ENCODE data around the gene DCAF15. TPM values are rescaled to one million over a fixed set of nuclear protein-coding genes. Genes with fewer than 3 reads are reported as not detected.

DCAF15 gene
- total RNA-seq, 5 donors from 2014 or later (not counting 1 experiment from before 2014, with no cell fraction given), result 67.3 to 118 (median 110) TPM

DNA sequence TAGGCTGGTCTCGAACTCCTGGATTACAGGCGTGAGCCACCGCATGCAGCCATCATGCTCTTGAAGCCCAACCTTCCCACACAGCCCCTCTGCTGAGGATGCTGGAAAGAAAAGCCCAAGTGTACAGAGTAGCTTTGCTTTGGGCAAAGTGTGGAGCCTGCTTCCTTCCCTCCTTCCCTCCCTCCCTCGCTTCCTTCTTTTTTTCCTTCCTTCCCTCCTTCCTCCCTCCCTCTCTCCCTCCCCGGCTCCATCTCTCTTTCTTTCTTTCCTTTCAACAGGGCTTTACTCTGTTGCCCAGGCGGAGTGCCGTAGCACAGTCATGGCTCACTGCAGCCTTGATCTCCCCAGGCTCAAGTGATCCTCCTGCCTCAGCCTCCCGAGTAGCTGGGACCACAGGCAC lies 43.6 kb upstream of the DCAF15 start:
- H3K4me3 Mint-ChIP-seq, result no peak overlapping the region

DNA sequence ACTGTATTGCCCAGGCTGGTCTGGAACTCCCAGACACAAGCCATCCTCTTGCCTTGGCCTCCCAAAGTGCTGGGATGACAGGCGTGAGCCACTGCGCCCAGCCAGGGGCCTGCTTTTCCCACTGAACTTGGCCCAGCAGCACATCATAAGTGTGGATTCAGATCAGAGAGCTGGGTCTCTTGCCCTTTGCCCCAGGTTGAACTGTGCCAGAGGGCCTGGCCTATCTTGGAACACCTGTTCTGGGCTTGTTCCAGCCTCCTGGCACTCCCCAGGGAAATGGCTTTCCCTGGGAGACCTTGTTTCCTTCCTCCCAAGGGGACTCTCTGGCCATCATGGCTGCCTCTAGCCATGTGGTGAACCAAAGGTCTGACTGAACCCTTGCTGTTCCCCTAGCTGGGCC lies 42.9 kb upstream of the DCAF15 start:
- no peaks in the 10 kb centered on the region for H3K9me3 Mint-ChIP-seq
- Histone ChIP-seq H3K27me3 (replicated peaks in 1 of 2; ENCODE audit: control insufficient read depth in 2 of 2, extremely low read depth in 1 of 2, insufficient read depth in 2 of 2, low read length in 1 of 2) (no peaks in the 10 kb centered on the region), H3K27ac (ENCODE audit: low read length) (no peak overlapping the region), H3K4me1 (ENCODE audit: control insufficient read depth in 1 of 2, extremely low read depth in 1 of 2, insufficient read depth in 2 of 2, low read length in 2 of 2) (peaks cover 7 to 17% of the 10 kb centered on the region in 2 experiments), H3K9me3 (no peaks in the 10 kb centered on the region), H3K36me3 (ENCODE audit: control insufficient read depth in 2 of 2, extremely low read depth in 1 of 2, insufficient read depth in 1 of 2, low read length in 1 of 2) (peaks cover 0 to 20% of the 10 kb centered on the region in 2 donors), H3K4me3 (ENCODE audit: control insufficient read depth in 1 of 2, extremely low read depth in 1 of 2, low read length in 1 of 2) (no peak overlapping the region)
- ATAC-seq (replicated peaks in 1 of 4) (no peak), DNase-seq (no peak)
- peaks cover 14 to 17% (median 17%) of the 10 kb centered on the region in 3 donors for H3K4me1 Mint-ChIP-seq
- no peak overlapping the region for H3K4me3 Mint-ChIP-seq
- peaks cover 19% of the 10 kb centered on the region for H3K36me3 Mint-ChIP-seq
- ChIA-PET POLR2A (no interaction called here), CTCF (interaction anchor here (0.5 to 0.7 kb wide), 2 partner anchors 95 to 147 kb away, joined by 3 to 4 read pairs; no protein-coding TSS in a partner anchor)
- 83% methylated on average over 2 of the region's 2 CpGs for WGBS (ENCODE audit: insufficient coverage)
- no peak overlapping the region for H3K27ac Mint-ChIP-seq
- no peaks in the 10 kb centered on the region for H3K27me3 Mint-ChIP-seq

More for the DNA sequence above, 43.6 kb upstream of the DCAF15 start:
- no peaks in the 10 kb centered on the region for H3K27me3 ChIP-seq (replicated peaks in 1 of 2; ENCODE audit: control insufficient read depth in 2 of 2, extremely low read depth in 1 of 2, insufficient read depth in 2 of 2, low read length in 1 of 2)
- peaks cover 7 to 17% of the 10 kb centered on the region in 2 experiments for H3K4me1 ChIP-seq (ENCODE audit: control insufficient read depth in 1 of 2, extremely low read depth in 1 of 2, insufficient read depth in 2 of 2, low read length in 2 of 2)
- no peaks in the 10 kb centered on the region for H3K9me3 Mint-ChIP-seq
- no peaks in the 10 kb centered on the region for H3K9me3 ChIP-seq
- 96% methylated on average over 8 of the region's 8 CpGs for WGBS (ENCODE audit: insufficient coverage)
- no peak overlapping the region for H3K27ac Mint-ChIP-seq
- H3K36me3 ChIP-seq (ENCODE audit: control insufficient read depth in 2 of 2, extremely low read depth in 1 of 2, insufficient read depth in 1 of 2, low read length in 1 of 2), result peaks cover 0 to 19% of the 10 kb centered on the region in 2 donors
- no peaks in the 10 kb centered on the region for H3K27me3 Mint-ChIP-seq
- DNase-seq (no peak), ATAC-seq (replicated peaks in 1 of 4) (no peak)
- H3K27ac ChIP-seq (ENCODE audit: low read length), result no peak overlapping the region
- H3K4me1 Mint-ChIP-seq, result peaks cover 14 to 25% (median 17%) of the 10 kb centered on the region in 3 donors
- no peak overlapping the region for H3K4me3 ChIP-seq (ENCODE audit: control insufficient read depth in 1 of 2, extremely low read depth in 1 of 2, low read length in 1 of 2)
- POLR2A ChIA-PET, result no interaction called here
- H3K36me3 Mint-ChIP-seq, result peaks cover 19% of the 10 kb centered on the region
- CTCF ChIA-PET, result interaction anchor here in 1 of 2 donors (0.7 kb wide), 1 partner anchor 147 kb away, joined by 4 read pairs; no protein-coding TSS in a partner anchor

DNA sequence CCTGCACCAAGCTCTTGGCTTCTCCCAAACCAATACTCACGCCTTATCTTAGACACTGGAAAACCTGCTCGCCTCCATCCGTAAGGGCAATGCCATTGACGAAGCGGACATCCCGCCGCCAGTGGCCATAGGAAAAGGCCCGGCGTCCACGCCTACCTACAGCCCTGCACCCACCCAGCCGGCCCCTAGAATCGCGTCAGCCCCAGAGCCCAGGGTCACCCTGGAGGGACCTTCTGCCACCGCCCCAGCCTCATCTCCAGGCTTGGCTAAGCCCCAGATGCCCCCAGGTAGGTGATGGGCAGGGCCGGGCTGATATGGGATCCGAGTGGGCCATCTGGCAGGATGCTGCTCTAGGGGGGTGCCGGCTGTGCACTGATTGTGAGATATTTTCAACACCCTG lies 39.0 kb upstream of the DCAF15 start:
- Histone ChIP-seq H3K4me3 (ENCODE audit: control insufficient read depth in 1 of 2, extremely low read depth in 1 of 2, low read length in 1 of 2) (no peak overlapping the region), H3K27ac (ENCODE audit: low read length) (no peak overlapping the region), H3K27me3 (replicated peaks in 1 of 2; ENCODE audit: control insufficient read depth in 2 of 2, extremely low read depth in 1 of 2, insufficient read depth in 2 of 2, low read length in 1 of 2) (no peaks in the 10 kb centered on the region), H3K36me3 (ENCODE audit: control insufficient read depth in 2 of 2, extremely low read depth in 1 of 2, insufficient read depth in 1 of 2, low read length in 1 of 2) (peaks cover 0 to 37% of the 10 kb centered on the region in 2 donors), H3K4me1 (ENCODE audit: control insufficient read depth in 1 of 2, extremely low read depth in 1 of 2, insufficient read depth in 2 of 2, low read length in 2 of 2) (no peaks in the 10 kb centered on the region), H3K9me3 (no peaks in the 10 kb centered on the region)
- ATAC-seq (replicated peaks in 1 of 4) (no peak), DNase-seq (no peak)
- Mint-ChIP-seq H3K36me3 (peaks cover 36% of the 10 kb centered on the region), H3K27me3 (no peaks in the 10 kb centered on the region), H3K27ac (peak overlapping the region in 1 of 2 donors; percentile 34), H3K9me3 (no peaks in the 10 kb centered on the region), H3K4me1 (no peaks in the 10 kb centered on the region), H3K4me3 (no peak overlapping the region)
- 100% methylated on average over 9 of the region's 17 CpGs for WGBS (ENCODE audit: insufficient coverage)
- POLR2A ChIA-PET, result no interaction called here
- CTCF ChIA-PET, result no interaction called here

DNA sequence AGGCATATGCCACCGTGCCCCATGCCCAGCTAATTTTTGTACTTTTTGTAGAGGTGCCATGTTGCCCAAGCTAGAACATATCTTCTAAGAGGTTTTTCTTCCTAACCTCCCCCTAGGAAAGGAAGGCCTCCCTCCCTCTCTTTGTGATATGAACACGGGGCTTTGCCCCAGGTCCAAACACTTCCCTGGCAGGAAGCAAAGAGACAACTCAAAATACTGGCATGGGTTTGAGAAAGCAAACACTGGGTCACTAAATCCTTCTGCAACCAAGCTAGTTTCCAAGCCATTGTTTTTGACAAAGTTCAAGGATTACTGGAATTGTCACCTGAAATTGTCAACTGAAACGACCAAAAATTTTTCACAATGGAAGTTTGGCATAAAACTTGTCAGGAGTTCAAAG lies 37.5 kb upstream of the DCAF15 start:
- H3K4me1 Mint-ChIP-seq, result no peaks in the 10 kb centered on the region
- H3K9me3 Mint-ChIP-seq, result no peaks in the 10 kb centered on the region
- Histone ChIP-seq H3K36me3 (ENCODE audit: control insufficient read depth in 2 of 2, extremely low read depth in 1 of 2, insufficient read depth in 1 of 2, low read length in 1 of 2) (peaks cover 0 to 36% of the 10 kb centered on the region in 2 donors), H3K27ac (ENCODE audit: low read length) (no peak overlapping the region), H3K4me3 (ENCODE audit: control insufficient read depth in 1 of 2, extremely low read depth in 1 of 2, low read length in 1 of 2) (no peak overlapping the region), H3K27me3 (replicated peaks in 1 of 2; ENCODE audit: control insufficient read depth in 2 of 2, extremely low read depth in 1 of 2, insufficient read depth in 2 of 2, low read length in 1 of 2) (no peaks in the 10 kb centered on the region), H3K4me1 (ENCODE audit: control insufficient read depth in 1 of 2, extremely low read depth in 1 of 2, insufficient read depth in 2 of 2, low read length in 2 of 2) (no peaks in the 10 kb centered on the region), H3K9me3 (no peaks in the 10 kb centered on the region)
- WGBS (ENCODE audit: insufficient coverage), result no CpG with 5 or more reads among the region's 3 CpGs
- ChIA-PET CTCF (interaction anchor here in 1 of 2 donors (0.6 kb wide), 1 partner anchor 21 kb away, joined by 3 read pairs; no protein-coding TSS in a partner anchor), POLR2A (no interaction called here)
- H3K27ac Mint-ChIP-seq, result no peak overlapping the region
- peaks cover 36% of the 10 kb centered on the region for H3K36me3 Mint-ChIP-seq
- no peaks in the 10 kb centered on the region for H3K27me3 Mint-ChIP-seq
- no peak for ATAC-seq (replicated peaks in 1 of 4)
- DNase-seq, result no peak
- no peak overlapping the region for H3K4me3 Mint-ChIP-seq

DNA sequence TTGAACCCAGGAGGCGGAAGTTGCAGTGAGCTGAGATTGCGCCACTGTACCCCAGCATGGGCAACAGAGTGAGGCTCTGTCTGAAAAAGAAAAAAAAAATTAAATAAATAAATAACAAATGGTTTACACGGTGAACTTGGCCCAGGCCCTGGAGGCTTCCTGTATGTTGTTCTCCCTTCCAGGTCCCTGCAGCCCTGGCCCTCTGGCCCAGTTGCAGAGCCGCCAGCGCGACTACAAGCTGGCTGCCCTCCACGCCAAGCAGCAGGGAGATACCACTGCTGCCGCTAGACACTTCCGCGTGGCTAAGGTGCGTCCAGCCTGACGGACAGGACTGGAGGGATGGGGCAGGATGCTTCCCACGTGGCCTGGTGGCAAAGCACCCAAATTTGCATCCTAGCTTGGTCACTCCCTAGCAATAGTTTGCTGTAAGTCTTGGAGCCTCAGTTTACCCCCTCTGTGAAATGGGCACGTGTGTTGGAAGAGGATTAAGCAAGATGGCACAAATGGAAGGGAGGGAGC lies 34.4 kb upstream of the DCAF15 start:
- no peaks in the 10 kb centered on the region for H3K4me1 ChIP-seq (ENCODE audit: control insufficient read depth in 1 of 2, extremely low read depth in 1 of 2, insufficient read depth in 2 of 2, low read length in 2 of 2)
- no peak overlapping the region for H3K4me3 Mint-ChIP-seq
- H3K36me3 Mint-ChIP-seq, result peaks cover 52% of the 10 kb centered on the region
- ATAC-seq (replicated peaks in 1 of 4) (no peak), DNase-seq (no peak)
- no peak overlapping the region for H3K4me3 ChIP-seq (ENCODE audit: control insufficient read depth in 1 of 2, extremely low read depth in 1 of 2, low read length in 1 of 2)
- H3K27ac ChIP-seq (ENCODE audit: low read length), result no peak overlapping the region
- no peaks in the 10 kb centered on the region for H3K9me3 ChIP-seq
- peaks cover 6 to 45% of the 10 kb centered on the region in 2 donors for H3K36me3 ChIP-seq (ENCODE audit: control insufficient read depth in 2 of 2, extremely low read depth in 1 of 2, insufficient read depth in 1 of 2, low read length in 1 of 2)
- H3K27me3 Mint-ChIP-seq, result no peaks in the 10 kb centered on the region
- H3K27ac Mint-ChIP-seq, result no peak overlapping the region
- H3K9me3 Mint-ChIP-seq, result peaks cover 0 to 3% (median 3%) of the 10 kb centered on the region in 3 donors
- H3K4me1 Mint-ChIP-seq, result no peaks in the 10 kb centered on the region
- 97% methylated on average over 11 of the region's 14 CpGs for WGBS (ENCODE audit: insufficient coverage)
- POLR2A ChIA-PET, result no interaction called here
- CTCF ChIA-PET, result interaction anchor here in 1 of 2 donors (0.6 kb wide), 1 partner anchor 351 kb away, joined by 4 read pairs; no protein-coding TSS in a partner anchor
- H3K27me3 ChIP-seq (replicated peaks in 1 of 2; ENCODE audit: control insufficient read depth in 2 of 2, extremely low read depth in 1 of 2, insufficient read depth in 2 of 2, low read length in 1 of 2), result no peaks in the 10 kb centered on the region

DNA sequence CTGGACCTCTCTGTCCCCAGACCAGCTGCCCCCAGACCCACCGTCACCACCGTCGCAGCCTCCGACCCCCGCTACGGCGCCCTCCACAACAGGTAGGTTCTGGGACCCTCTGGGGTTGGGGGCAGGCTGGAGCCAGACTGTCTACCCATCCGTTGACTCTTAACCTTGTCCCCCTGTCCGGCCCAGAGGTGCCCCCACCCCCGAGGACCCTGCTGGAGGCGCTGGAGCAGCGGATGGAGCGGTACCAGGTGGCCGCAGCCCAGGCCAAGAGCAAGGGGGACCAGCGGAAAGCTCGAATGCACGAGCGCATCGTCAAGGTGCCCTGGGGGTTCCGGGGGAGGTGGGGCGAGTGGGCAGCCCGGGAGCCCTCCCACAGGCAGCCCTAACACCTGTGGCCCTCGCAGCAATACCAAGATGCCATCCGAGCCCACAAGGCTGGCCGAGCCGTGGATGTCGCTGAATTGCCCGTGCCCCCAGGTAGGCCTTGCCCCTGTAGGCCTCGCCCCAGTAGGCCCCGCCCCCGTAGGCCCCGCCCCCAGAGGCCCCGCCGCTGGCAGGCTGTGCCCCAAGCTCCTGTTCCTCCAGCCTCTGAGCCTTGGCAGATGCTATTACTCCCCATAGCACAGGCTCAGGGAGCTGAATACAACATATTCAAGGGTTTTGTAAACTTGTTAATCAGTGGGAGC lies 33.4 kb upstream of the DCAF15 start:
- H3K27ac Mint-ChIP-seq, result no peak overlapping the region
- H3K4me1 Mint-ChIP-seq, result no peaks in the 10 kb centered on the region
- no peaks in the 10 kb centered on the region for H3K27me3 ChIP-seq (replicated peaks in 1 of 2; ENCODE audit: control insufficient read depth in 2 of 2, extremely low read depth in 1 of 2, insufficient read depth in 2 of 2, low read length in 1 of 2)
- peaks cover 6 to 45% of the 10 kb centered on the region in 2 donors for H3K36me3 ChIP-seq (ENCODE audit: control insufficient read depth in 2 of 2, extremely low read depth in 1 of 2, insufficient read depth in 1 of 2, low read length in 1 of 2)
- no peak overlapping the region for H3K27ac ChIP-seq (ENCODE audit: low read length)
- H3K4me3 Mint-ChIP-seq, result no peak overlapping the region
- peaks cover 52% of the 10 kb centered on the region for H3K36me3 Mint-ChIP-seq
- 97% methylated on average over 20 of the region's 34 CpGs for WGBS (ENCODE audit: insufficient coverage)
- no peaks in the 10 kb centered on the region for H3K27me3 Mint-ChIP-seq
- no peak for DNase-seq
- CTCF ChIA-PET, result interaction anchor here (0.6 kb wide), 3 partner anchors 32 to 352 kb away, joined by 3 to 4 read pairs (median 3); no protein-coding TSS in a partner anchor
- no peaks in the 10 kb centered on the region for H3K9me3 ChIP-seq
- H3K9me3 Mint-ChIP-seq, result peaks cover 0 to 3% (median 3%) of the 10 kb centered on the region in 3 donors
- POLR2A ChIA-PET, result interaction anchor here in 1 of 2 donors (0.6 kb wide), 1 partner anchor 74 kb away, joined by 3 read pairs; no protein-coding TSS in a partner anchor
- no peak for ATAC-seq (replicated peaks in 1 of 4)
- no peaks in the 10 kb centered on the region for H3K4me1 ChIP-seq (ENCODE audit: control insufficient read depth in 1 of 2, extremely low read depth in 1 of 2, insufficient read depth in 2 of 2, low read length in 2 of 2)
- H3K4me3 ChIP-seq (ENCODE audit: control insufficient read depth in 1 of 2, extremely low read depth in 1 of 2, low read length in 1 of 2), result no peak overlapping the region

All from T-cell (primary cell).